ENCODE data around the gene SERF2.

DNA sequence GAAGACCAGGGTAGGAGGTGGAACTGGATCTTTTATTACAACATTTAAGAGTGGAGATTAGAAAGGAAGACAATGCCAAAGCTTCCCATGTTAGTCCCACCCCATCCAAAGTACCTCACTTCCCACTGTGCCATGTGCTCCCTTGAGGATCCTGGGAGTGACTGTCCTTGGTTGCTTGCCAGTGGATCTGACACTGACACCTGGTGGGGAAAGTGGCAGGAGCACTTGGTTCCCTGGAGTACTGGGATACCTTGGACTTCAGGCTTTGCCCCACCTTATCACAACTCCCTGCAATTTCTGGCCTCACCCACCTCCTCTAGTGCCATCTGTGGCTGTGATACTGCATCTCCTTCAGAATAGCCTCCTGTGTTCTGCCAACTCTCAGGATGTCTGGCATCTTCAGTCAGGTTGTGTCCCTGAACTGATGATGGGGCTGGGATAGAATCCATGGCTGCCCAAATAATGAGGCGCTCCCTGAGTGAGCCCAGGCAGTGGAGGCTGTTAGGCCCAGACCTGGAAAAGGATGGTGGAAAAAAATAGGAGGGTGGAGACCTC is 16.6 kb upstream of the SERF2 start:
- TF ChIP-seq, protein P1, sequence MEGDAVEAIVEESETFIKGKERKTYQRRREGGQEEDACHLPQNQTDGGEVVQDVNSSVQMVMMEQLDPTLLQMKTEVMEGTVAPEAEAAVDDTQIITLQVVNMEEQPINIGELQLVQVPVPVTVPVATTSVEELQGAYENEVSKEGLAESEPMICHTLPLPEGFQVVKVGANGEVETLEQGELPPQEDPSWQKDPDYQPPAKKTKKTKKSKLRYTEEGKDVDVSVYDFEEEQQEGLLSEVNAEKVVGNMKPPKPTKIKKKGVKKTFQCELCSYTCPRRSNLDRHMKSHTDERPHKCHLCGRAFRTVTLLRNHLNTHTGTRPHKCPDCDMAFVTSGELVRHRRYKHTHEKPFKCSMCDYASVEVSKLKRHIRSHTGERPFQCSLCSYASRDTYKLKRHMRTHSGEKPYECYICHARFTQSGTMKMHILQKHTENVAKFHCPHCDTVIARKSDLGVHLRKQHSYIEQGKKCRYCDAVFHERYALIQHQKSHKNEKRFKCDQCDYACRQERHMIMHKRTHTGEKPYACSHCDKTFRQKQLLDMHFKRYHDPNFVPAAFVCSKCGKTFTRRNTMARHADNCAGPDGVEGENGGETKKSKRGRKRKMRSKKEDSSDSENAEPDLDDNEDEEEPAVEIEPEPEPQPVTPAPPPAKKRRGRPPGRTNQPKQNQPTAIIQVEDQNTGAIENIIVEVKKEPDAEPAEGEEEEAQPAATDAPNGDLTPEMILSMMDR (IDR thresholded peaks at IDR 0.05) = peak in 5 of 6 experiments; percentile 34 to 69 (median 46)
- peak in 1 of 4 donors; percentile 48 for TF ChIP-seq POLR2A (IDR thresholded peaks at IDR 0.05)
